GM12864 (cell line): ENCODE results near the gene GGT6.

Experiments
- DNase-seq: peaks from one replicate; pipeline ENCODE4 v3.0.0-alpha.2; 2011; ENCODE audit warnings: low read depth
- H3K4me3 ChIP-seq: 2 replicates; pipeline ENCODE4 v1.5.1; 2011; ENCODE audit warnings: mild to moderate bottlenecking, low read depth, low read length, control low read depth
- TF ChIP-seq, protein P1 (sequence below): IDR thresholded peaks from 2 replicates; pipeline ENCODE4 v1.5.1; 2011; ENCODE audit warnings: low read depth, mild to moderate bottlenecking, moderate library complexity, low read length, control low read depth, inconsistent platforms; ENCODE audit errors: missing control alignments

The GGT6 gene

GRCh38 chr17:4604111-4604644, 43.8 kb upstream of the GGT6 start:
- H3K4me3 ChIP-seq = no peak overlapping the region
- DNase-seq = no peak
- TF ChIP-seq, protein P1, sequence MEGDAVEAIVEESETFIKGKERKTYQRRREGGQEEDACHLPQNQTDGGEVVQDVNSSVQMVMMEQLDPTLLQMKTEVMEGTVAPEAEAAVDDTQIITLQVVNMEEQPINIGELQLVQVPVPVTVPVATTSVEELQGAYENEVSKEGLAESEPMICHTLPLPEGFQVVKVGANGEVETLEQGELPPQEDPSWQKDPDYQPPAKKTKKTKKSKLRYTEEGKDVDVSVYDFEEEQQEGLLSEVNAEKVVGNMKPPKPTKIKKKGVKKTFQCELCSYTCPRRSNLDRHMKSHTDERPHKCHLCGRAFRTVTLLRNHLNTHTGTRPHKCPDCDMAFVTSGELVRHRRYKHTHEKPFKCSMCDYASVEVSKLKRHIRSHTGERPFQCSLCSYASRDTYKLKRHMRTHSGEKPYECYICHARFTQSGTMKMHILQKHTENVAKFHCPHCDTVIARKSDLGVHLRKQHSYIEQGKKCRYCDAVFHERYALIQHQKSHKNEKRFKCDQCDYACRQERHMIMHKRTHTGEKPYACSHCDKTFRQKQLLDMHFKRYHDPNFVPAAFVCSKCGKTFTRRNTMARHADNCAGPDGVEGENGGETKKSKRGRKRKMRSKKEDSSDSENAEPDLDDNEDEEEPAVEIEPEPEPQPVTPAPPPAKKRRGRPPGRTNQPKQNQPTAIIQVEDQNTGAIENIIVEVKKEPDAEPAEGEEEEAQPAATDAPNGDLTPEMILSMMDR = no peak

- DNase-seq = no peak
- no peak overlapping the region for H3K4me3 ChIP-seq
- TF ChIP-seq, protein P1 = no peak
Measured at GRCh38 chr17:4602041-4602440, 41.7 kb upstream of the GGT6 start.

DNA sequence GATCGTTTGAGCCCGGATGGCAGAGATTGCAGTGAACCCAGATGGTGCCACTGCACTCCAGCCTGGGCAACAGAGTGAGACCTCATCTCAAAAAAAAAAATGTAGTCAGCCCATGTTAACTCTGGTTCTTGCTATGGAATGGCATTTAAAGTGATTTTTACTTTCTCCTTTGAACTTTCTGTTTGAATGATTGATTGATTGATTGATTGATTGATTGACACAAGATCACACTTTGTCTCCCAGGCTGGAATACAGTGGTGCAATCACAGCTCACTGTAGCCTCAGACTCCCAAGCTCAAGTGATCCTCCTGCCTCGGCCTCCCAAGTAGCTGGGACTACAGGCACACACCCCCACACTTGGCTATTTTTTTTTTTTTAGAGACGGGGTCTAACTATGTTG, 40.9 kb upstream of the GGT6 start:
- no peak overlapping the region for H3K4me3 ChIP-seq
- DNase-seq = no peak
- TF ChIP-seq, protein P1 = no peak

DNA sequence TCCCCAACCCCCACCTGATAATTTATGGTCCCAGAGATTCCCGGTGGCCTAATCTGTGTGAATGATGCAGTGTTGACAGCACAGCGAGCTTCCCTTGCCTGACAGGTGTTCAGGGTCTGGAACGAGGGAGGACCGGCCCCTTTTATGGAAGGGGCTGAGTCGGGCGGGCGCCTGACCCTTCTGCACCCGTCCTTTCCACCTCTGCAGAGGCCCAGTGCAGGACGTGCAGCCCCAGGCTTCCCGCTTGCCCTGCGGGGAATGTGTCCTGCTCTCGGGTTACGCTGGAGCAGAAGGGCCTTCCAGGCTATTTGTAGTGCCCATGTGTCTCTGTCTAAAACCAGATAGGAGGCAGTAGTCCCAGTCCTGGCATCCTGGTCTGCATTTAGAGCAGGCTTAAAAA, 40.2 kb upstream of the GGT6 start:
- TF ChIP-seq, protein P1 = no peak
- H3K4me3 ChIP-seq = no peak overlapping the region
- DNase-seq = no peak

DNA sequence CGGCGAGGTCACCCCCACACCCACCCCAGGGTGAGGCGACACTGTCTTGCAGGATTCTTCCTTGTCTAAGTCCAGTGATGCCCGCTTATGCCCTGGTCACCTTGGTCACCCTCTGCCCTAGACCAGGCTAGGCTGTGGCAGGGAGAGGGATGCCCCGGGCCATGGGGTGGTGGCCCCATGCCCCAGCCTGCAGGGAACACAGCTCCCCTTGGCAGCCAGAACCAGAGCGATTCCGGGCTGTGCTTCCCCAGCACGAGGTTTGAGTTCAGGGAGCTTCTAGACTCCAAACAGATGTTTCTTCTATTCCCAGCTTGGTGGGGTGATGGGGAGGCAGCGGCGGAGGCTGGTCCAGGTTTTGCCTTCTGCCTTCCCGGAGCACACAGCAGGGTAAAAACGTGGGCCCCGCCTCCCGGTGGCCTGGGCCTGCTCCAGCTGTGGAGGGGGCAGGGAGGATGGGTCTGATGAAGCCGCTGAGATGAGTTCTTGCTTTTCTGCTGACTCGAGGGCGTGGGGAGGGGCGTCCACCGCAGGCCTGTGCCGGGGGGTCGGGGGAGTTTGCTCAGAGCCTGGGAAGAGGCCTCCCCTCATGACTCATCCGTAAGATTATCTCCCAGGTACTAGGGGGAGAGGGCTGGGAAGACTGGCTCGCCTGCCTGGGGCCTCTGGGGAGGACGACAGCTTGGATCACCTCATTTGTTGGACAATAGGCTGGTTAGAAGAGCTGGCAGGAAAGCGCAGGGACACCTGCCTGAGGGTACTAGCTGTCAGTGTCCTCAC, 39.3 kb upstream of the GGT6 start:
- TF ChIP-seq, protein P1 = no peak
- H3K4me3 ChIP-seq = no peak overlapping the region
- no peak for DNase-seq

GRCh38 chr17:4598776-4599504, 38.6 kb upstream of the GGT6 start:
- TF ChIP-seq, protein P1 = no peak
- no peak for DNase-seq
- no peak overlapping the region for H3K4me3 ChIP-seq

DNA sequence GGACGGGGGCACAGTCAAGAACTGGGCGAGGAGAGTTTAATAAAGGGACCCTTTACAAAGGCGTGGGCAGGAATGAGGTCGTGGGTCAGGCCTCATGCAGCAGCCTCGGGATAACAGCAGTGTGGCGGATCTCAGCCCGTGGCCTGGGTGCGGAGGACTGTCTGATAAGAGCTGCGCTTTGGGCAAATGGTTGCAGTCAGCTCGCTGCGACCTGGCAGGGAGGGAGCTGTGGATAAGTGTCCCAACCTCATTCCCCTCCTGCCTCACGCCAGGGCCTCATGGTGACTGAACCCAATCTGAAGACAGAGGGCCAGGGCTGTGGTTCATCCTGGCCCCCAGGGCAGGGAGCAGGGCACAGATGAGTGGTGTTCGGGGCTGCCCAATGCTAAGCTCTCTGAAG, 37.6 kb upstream of the GGT6 start:
- no peak overlapping the region for H3K4me3 ChIP-seq
- DNase-seq = no peak
- TF ChIP-seq, protein P1 = no peak
